ENCODE measurements around the gene MELTF. TPM values are rescaled to one million over a fixed set of nuclear protein-coding genes. Genes with fewer than 3 reads are reported as not detected.

MELTF gene
- total RNA-seq, 1 donor = 5.6 TPM

GRCh38 chr3:196962930-196963630 lies 66.5 kb downstream of the MELTF start:
- H3K4me3 ChIP-seq (ENCODE audit: low read depth, low read length) = no peak overlapping the region
- no peak for DNase-seq (ENCODE audit: low read depth)
- TF ChIP-seq CTCF (IDR thresholded peaks at IDR 0.05; ENCODE audit: insufficient read depth, low read length) = no peak

- DNase-seq (ENCODE audit: low read depth) = no peak
- no peak overlapping the region for H3K4me3 ChIP-seq (ENCODE audit: low read depth, low read length)
- TF ChIP-seq CTCF (IDR thresholded peaks at IDR 0.05; ENCODE audit: insufficient read depth, low read length) = no peak
Measured at GRCh38 chr3:196962108-196962929, 67.3 kb downstream of the MELTF start.

- no peak for DNase-seq (ENCODE audit: low read depth)
- H3K4me3 ChIP-seq (ENCODE audit: low read depth, low read length) = no peak overlapping the region
- TF ChIP-seq CTCF (IDR thresholded peaks at IDR 0.05; ENCODE audit: insufficient read depth, low read length) = no peak
Measured at GRCh38 chr3:196954832-196955231, 74.8 kb downstream of the MELTF start.

Other genes with a start within 250 kb of the MELTF start
- 28.2 and 38.1 TPM in 2 replicates for gene SENP5, start 161.9 kb downstream of the MELTF start, total RNA-seq (ENCODE audit: low replicate concordance)
- 48.8 and 49.5 TPM in 2 replicates for gene NCBP2, start 87.3 kb downstream of the MELTF start, total RNA-seq (ENCODE audit: low replicate concordance)
- 1.9 and 19.2 TPM in 2 replicates for gene PIGZ, start 61.0 kb downstream of the MELTF start, total RNA-seq (ENCODE audit: low replicate concordance)

Measured in fibroblast of the aortic adventitia (primary cell).